ENCODE results near the gene TEC.

DNA sequence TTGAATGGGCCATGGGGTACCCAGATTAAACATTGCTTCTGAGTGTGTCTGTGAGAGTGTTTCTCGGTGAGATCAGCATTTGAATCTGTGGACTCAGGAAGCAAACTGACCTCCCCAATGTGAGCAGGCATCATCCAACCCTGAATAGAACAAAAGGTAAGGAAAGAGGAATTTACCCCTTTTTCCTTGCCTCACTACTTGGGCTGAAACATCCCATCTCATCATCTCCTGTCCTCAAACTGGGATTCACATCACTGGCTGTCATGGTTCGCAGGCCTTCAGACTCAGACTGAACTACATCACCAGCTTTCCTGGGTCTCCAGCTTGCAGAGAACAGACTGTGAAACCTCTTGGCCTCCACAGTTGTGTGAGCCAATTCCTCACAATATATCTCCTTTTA lies 47.1 kb downstream of the TEC start:
- TF ChIP-seq FOXM1 (IDR thresholded peaks at IDR 0.05; ENCODE audit: low read depth): no peak
- TF ChIP-seq, protein P1, sequence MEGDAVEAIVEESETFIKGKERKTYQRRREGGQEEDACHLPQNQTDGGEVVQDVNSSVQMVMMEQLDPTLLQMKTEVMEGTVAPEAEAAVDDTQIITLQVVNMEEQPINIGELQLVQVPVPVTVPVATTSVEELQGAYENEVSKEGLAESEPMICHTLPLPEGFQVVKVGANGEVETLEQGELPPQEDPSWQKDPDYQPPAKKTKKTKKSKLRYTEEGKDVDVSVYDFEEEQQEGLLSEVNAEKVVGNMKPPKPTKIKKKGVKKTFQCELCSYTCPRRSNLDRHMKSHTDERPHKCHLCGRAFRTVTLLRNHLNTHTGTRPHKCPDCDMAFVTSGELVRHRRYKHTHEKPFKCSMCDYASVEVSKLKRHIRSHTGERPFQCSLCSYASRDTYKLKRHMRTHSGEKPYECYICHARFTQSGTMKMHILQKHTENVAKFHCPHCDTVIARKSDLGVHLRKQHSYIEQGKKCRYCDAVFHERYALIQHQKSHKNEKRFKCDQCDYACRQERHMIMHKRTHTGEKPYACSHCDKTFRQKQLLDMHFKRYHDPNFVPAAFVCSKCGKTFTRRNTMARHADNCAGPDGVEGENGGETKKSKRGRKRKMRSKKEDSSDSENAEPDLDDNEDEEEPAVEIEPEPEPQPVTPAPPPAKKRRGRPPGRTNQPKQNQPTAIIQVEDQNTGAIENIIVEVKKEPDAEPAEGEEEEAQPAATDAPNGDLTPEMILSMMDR (IDR thresholded peaks at IDR 0.05): no peak
- no peak for TF ChIP-seq RFX5 (IDR thresholded peaks at IDR 0.05; ENCODE audit: low read length)
- no peak for TF ChIP-seq TCF12 (IDR thresholded peaks at IDR 0.05)
- TF ChIP-seq, protein P2, sequence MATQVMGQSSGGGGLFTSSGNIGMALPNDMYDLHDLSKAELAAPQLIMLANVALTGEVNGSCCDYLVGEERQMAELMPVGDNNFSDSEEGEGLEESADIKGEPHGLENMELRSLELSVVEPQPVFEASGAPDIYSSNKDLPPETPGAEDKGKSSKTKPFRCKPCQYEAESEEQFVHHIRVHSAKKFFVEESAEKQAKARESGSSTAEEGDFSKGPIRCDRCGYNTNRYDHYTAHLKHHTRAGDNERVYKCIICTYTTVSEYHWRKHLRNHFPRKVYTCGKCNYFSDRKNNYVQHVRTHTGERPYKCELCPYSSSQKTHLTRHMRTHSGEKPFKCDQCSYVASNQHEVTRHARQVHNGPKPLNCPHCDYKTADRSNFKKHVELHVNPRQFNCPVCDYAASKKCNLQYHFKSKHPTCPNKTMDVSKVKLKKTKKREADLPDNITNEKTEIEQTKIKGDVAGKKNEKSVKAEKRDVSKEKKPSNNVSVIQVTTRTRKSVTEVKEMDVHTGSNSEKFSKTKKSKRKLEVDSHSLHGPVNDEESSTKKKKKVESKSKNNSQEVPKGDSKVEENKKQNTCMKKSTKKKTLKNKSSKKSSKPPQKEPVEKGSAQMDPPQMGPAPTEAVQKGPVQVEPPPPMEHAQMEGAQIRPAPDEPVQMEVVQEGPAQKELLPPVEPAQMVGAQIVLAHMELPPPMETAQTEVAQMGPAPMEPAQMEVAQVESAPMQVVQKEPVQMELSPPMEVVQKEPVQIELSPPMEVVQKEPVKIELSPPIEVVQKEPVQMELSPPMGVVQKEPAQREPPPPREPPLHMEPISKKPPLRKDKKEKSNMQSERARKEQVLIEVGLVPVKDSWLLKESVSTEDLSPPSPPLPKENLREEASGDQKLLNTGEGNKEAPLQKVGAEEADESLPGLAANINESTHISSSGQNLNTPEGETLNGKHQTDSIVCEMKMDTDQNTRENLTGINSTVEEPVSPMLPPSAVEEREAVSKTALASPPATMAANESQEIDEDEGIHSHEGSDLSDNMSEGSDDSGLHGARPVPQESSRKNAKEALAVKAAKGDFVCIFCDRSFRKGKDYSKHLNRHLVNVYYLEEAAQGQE (IDR thresholded peaks at IDR 0.05; ENCODE audit: low read depth, low read length): no peak
- TF ChIP-seq POLR2AphosphoS5 (IDR thresholded peaks at IDR 0.05; ENCODE audit: low read depth, low read length): no peak
- no peak for TF ChIP-seq SMC3 (IDR thresholded peaks at IDR 0.05; ENCODE audit: low read depth, low read length)
- no peak for TF ChIP-seq EZH2phosphoT487 (IDR thresholded peaks at IDR 0.05; ENCODE audit: borderline replicate concordance, low read depth)
- no peak for TF ChIP-seq MEF2A (IDR thresholded peaks at IDR 0.05; ENCODE audit: borderline replicate concordance, low read depth)
- TF ChIP-seq GATA2 (CRISPR knock-in tag; IDR thresholded peaks at IDR 0.05): no peak

Data from SK-N-SH (cell line).